NK-92 treated with Interleukin-12 subunit alpha and Interleukin-12 subunit beta, amount 100 ng/mL, for 24 hours (cell line): Measurements from ENCODE around the gene SORBS1.
"Not testable (repeated sequence)": the region's sequence is repeated elsewhere in the genome, so short reads cannot be mapped to it uniquely, and the experiment has no call there.

ENCODE experiments used
- DNase-seq: peaks from one replicate; lab custom pipeline; 2025; lab: John Stamatoyannopoulos, UW

SORBS1 gene

GRCh38 chr10:95482501-95483233 lies 78.5 kb downstream of the SORBS1 start:
- DNase-seq = no peak

- DNase-seq = no peak
These were observed 80.2 kb downstream of the SORBS1 start for GRCh38 chr10:95480901-95481491.

GRCh38 chr10:95480102-95480900 lies 80.9 kb downstream of the SORBS1 start:
- DNase-seq = no peak

- DNase-seq = no peak
These were observed 82.2 kb downstream of the SORBS1 start for GRCh38 chr10:95478935-95479334.

GRCh38 chr10:95478185-95478584 lies 83.0 kb downstream of the SORBS1 start:
- no peak for DNase-seq

DNA sequence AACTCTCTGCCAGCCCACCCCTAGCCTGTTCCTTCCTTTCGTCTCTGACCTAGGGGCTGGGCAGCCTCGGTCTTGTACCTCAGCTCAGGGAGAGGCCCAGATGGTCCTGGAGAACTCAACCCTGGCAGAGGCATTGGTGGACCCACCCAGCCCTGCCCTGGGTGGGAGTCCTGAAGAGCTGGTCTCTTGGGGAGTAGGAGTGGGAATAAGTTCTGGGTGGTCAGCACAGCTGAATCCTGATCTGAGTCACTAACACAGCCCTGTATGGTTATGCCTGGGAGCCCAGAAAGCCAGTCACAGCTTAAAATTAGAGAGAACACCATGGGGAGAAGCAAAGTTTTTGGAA lies 84.0 kb downstream of the SORBS1 start:
- no peak for DNase-seq

- DNase-seq = no peak
These were observed 84.5 kb downstream of the SORBS1 start for GRCh38 chr10:95476469-95477174.

- no peak for DNase-seq
These were observed 85.2 kb downstream of the SORBS1 start for GRCh38 chr10:95475827-95476468.

- DNase-seq = no peak
These were observed 86.2 kb downstream of the SORBS1 start for GRCh38 chr10:95475003-95475383.

DNA sequence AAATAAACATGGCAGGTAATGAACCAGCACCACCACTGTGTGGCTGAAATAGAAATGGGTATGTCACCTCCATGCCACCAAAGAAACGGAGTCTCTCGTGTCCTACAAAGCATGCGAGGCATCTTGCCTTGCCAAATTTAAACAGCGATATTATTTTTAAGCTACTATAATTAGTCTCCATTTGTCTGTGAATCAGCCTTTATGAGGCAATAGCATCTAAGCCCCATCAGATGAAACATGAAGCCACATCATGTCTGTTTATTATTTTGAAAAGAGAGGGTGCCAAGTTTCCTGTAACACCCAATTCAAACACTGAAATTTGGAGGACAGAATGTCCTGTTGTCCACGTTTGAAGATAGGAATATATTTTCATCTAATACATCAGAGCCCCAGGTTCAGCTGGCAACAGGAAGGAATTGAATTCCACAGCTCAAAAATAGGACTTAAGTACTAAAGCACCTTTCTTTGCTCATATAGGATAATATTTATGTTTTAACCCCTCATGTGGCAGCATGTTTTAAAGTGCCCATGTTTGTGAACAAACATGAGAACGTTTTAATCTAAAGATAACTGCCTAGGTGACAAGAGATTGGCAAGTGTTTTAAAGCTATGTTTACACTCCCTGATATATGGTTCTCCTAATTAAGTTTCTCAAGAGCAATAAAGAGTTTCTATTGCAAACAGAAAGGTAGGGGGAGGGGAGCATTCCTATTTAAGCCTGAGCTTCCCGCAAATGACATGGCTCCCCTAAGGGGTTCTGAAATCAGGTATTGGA lies 86.8 kb downstream of the SORBS1 start:
- no peak for DNase-seq

GRCh38 chr10:95472304-95473088 lies 88.7 kb downstream of the SORBS1 start:
- DNase-seq = no peak

DNA sequence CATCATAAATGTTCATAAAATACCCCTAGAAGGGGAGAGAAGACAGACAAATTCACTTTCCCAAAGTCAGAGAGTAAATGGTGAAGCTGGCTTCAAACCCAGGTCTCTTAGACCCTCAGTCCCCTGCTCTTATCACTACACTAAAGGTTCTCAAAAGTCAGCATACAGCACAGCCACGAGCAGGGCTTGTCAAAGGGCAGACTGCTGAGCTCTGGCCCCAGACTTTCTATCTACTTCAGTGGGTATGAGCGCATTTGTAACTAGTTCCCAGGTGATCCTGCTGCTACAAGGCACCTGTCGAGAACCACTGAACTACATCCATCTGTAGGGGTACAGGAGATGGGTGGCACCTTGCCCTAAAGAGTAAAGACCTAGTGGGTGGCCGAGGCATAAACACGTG lies 91.5 kb downstream of the SORBS1 start:
- DNase-seq = no peak

- DNase-seq = no peak
These were observed 91.9 kb downstream of the SORBS1 start for GRCh38 chr10:95469251-95469650.

GRCh38 chr10:95467642-95468041 lies 93.5 kb downstream of the SORBS1 start:
- not testable (repeated sequence) for DNase-seq

DNA sequence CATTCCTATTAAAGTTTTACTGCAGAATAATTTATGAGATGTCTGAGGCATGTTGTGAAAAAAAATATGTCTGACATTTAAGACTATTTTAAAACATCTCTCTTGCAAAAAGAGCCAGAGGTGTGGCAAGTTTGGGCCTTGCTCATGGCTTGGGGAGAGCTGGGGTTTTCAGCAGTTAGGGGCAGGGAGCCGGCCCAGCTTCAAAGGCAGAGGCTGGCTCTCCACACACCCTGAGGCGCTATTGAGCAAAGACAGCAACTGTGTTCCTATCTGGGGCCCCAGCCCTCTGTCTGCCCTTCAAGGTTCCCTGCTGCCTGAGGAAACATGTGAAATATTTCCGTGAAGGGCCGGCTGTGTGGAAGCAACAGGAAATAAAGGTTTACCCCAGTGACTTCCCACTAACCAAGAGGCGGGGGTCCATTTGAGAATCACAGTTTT lies 94.0 kb downstream of the SORBS1 start:
- no peak for DNase-seq

DNA sequence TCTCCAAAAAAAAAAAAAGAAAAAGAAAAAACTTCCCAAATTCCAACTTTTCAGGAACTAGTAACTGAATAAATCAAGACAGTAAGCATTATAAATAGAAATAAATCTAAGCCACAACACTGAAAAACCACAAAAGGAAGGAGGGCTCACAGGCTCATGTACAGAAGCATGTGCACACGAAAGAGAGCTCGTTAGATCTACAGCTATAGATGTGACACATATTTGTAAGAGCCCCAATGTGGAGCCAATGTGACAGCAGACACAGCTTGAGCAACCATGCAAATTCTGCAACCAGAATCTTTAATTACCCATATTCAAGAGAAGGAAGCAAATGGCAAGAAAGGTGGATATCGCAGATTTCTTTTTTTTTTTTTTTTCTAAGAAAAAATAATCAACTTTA lies 94.7 kb downstream of the SORBS1 start:
- no peak for DNase-seq

DNA sequence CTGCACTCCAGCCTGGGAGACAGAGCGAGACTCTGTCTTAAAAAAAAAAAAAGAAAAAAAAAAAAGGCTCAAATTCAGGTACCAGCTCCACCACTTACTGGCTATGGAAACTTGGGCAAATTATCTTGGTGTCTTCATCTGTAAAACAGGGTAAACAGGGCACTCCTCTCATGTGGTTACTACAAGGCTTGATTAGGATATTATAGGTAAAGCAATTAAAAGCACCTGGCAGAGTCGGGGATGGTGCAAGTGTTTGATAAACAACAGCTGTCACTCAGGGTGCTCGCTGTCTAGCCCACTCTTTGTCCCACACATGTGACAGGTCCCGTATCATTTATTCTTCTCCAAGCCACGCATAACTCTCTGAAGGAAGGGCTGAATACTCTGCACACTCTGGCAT lies 96.9 kb downstream of the SORBS1 start:
- no peak for DNase-seq

- DNase-seq = no peak
These were observed 98.2 kb downstream of the SORBS1 start for GRCh38 chr10:95462740-95463667.

DNA sequence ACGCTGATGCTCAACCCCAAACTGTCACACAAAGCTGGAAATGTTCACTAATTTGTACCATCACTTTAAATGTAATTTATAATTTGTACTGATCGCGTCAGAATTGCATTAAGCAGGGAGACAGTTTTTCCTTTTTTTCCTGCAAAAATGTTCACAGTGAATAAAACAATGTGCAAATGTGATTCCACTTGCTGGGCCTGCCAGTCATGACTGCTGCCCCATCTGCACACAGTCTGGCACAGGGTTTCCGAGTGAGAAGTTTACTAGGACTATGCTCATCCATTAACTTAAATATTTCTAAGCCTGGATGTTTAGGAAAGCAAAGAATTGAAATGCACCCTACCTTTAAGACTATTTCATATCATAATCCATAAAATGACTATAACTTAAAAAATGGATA lies 99.6 kb downstream of the SORBS1 start:
- DNase-seq = no peak
